H1 (cell line): ENCODE data around the gene ELL2. TPM values are rescaled to one million over a fixed set of nuclear protein-coding genes. Genes with fewer than 3 reads are reported as not detected.

Source experiments
- CTCF ChIA-PET: fragments of 300-600 bp; sonication (Branson Sonifier 250); formaldehyde crosslinking; loops from one replicate; lab custom pipeline; 2021; ENCODE audit not compliant: partially characterized antibody; lab: Charles Lee
- POLR2A ChIA-PET: fragments of 300-600 bp; sonication (Branson Sonifier 250); formaldehyde crosslinking; loops from one replicate; lab custom pipeline; 2021; ENCODE audit warnings: inconsistent platforms; ENCODE audit not compliant: partially characterized antibody; lab: Charles Lee
- DNase-seq, 2 experiments: peaks; one replicate each; pipeline versions ENCODE4 v3.0.0 to v3.0.0-alpha.2; 2010 to 2022; ENCODE audit warnings: low spot score in 2 of 2, low read depth in 1 of 2, mixed read lengths in 1 of 2
- FAIRE-seq: peaks from 2 replicates; lab custom pipeline; 2011; peaks lifted over from hg19 to GRCh38; lab: Jason Lieb, UNC
- H2AFZ ChIP-seq: 2 replicates; pipeline ENCODE4 v1.8.1; 2012; ENCODE audit warnings: low read length, inconsistent platforms
- H2AK5ac ChIP-seq: 2 replicates; pipeline ENCODE4 v1.6.1; 2013; ENCODE audit warnings: low read depth, low read length
- H2BK120ac ChIP-seq: replicated peaks from 2 replicates; pipeline ENCODE3; 2013; ENCODE audit warnings: low read depth, low read length, inconsistent platforms
- H2BK12ac ChIP-seq: 2 replicates; pipeline ENCODE4 v1.6.1; 2013; ENCODE audit warnings: low read depth, low read length
- H2BK15ac ChIP-seq: 2 replicates; pipeline ENCODE4 v1.6.1; 2013; ENCODE audit warnings: low read length
- H2BK20ac ChIP-seq: 2 replicates; pipeline ENCODE4 v1.6.1; 2013; ENCODE audit warnings: low read length
- H2BK5ac ChIP-seq: 2 replicates; pipeline ENCODE4 v1.6.1; 2013; ENCODE audit warnings: low read depth, low read length
- H3K14ac ChIP-seq: 2 replicates; pipeline ENCODE4 v1.6.1; 2013; ENCODE audit warnings: inconsistent platforms; ENCODE audit not compliant: insufficient read length
- H3K18ac ChIP-seq: 2 replicates; pipeline ENCODE4 v1.6.1; 2013; ENCODE audit warnings: low read length; ENCODE audit errors: extremely low read depth
- H3K23ac ChIP-seq: 2 replicates; pipeline ENCODE4 v1.6.1; 2013; ENCODE audit warnings: inconsistent platforms; ENCODE audit not compliant: insufficient read length
- H3K23me2 ChIP-seq: 2 replicates; pipeline ENCODE4 v1.6.1; 2013; ENCODE audit warnings: low read depth, low read length
- H3K27ac ChIP-seq: 2 replicates; pipeline ENCODE4 v1.6.1; 2011; ENCODE audit warnings: low read depth, low read length, inconsistent platforms
- H3K27me3 ChIP-seq, 4 experiments: replicated peaks in 1 of 4; 1 replicate in 1 of 4; 2 replicates in 3 of 4; pipeline versions ENCODE4 v1.6.1 to v1.8.1; 2011 to 2013; ENCODE audit warnings: low read length in 3 of 4, mild to moderate bottlenecking in 3 of 4, inconsistent platforms in 2 of 4, mixed read lengths in 2 of 4, moderate library complexity in 1 of 4; ENCODE audit not compliant: control insufficient read depth in 3 of 4, insufficient read depth in 3 of 4; ENCODE audit errors: extremely low read depth in 1 of 4
- H3K36me3 ChIP-seq, 4 experiments: 2 replicates each; pipeline versions ENCODE4 v1.6.1 to v1.8.1; 2011 to 2013; ENCODE audit warnings: mild to moderate bottlenecking in 4 of 4, low read length in 3 of 4, moderate library complexity in 2 of 4, control low read depth in 1 of 4, inconsistent platforms in 1 of 4; ENCODE audit not compliant: insufficient read depth in 4 of 4, control insufficient read depth in 2 of 4
- H3K4ac ChIP-seq: replicated peaks from 2 replicates; pipeline ENCODE3; 2013; ENCODE audit warnings: low read length, low read depth, mixed read lengths, inconsistent platforms; ENCODE audit not compliant: insufficient read length
- H3K4me1 ChIP-seq, 4 experiments: replicated peaks in 1 of 4; 1 replicate in 1 of 4; 2 replicates in 3 of 4; pipeline versions ENCODE4 v1.6.1 to v1.8.1; 2011 to 2013; ENCODE audit warnings: low read length in 3 of 4, inconsistent platforms in 2 of 4, mixed read lengths in 1 of 4; ENCODE audit not compliant: insufficient read depth in 4 of 4, control insufficient read depth in 3 of 4
- H3K4me2 ChIP-seq, 2 experiments: 2 replicates each; pipeline versions ENCODE4 v1.6.1 to v1.8.1; 2011 to 2013; ENCODE audit warnings: low read depth in 2 of 2, low read length in 2 of 2, control low read depth in 1 of 2, inconsistent platforms in 1 of 2, mild to moderate bottlenecking in 1 of 2; ENCODE audit not compliant: insufficient read depth in 1 of 2
- H3K4me3 ChIP-seq, 4 experiments: fragments of 200-600, 300-600 bp in 1 of 4; sonication (generic), shearing (Covaris generic), sonication (Bioruptor Twin) in 1 of 4; 2 replicates each; pipeline versions ENCODE4 v1.5.1 to v1.8.1; 2011 to 2016; ENCODE audit warnings: low read length in 4 of 4, low read depth in 3 of 4, control low read depth in 2 of 4, inconsistent platforms in 2 of 4, mild to moderate bottlenecking in 2 of 4, mixed read lengths in 1 of 4, moderate library complexity in 1 of 4; ENCODE audit not compliant: insufficient read depth in 2 of 4; ENCODE audit errors: extremely low read depth in 1 of 4
- H3K56ac ChIP-seq: replicated peaks from 2 replicates; pipeline ENCODE3; 2013; ENCODE audit warnings: low read depth, mild to moderate bottlenecking, mixed read lengths, low read length, inconsistent platforms; ENCODE audit not compliant: insufficient read length
- H3K79me1 ChIP-seq: 2 replicates; pipeline ENCODE4 v1.6.1; 2013; ENCODE audit warnings: low read depth, low read length, control low read depth
- H3K79me2 ChIP-seq, 2 experiments: 2 replicates each; pipeline versions ENCODE4 v1.6.1 to v1.8.1; 2012 to 2013; ENCODE audit warnings: low read length in 2 of 2, mild to moderate bottlenecking in 2 of 2, inconsistent platforms in 1 of 2; ENCODE audit not compliant: insufficient read depth in 2 of 2, control insufficient read depth in 1 of 2
- H3K9ac ChIP-seq, 4 experiments: replicated peaks in 1 of 4; 1 replicate in 1 of 4; 2 replicates in 3 of 4; pipeline versions ENCODE4 v1.6.1 to v1.8.1; 2011 to 2013; ENCODE audit warnings: low read depth in 3 of 4, low read length in 3 of 4, control low read depth in 2 of 4, mild to moderate bottlenecking in 2 of 4, moderate library complexity in 2 of 4, inconsistent platforms in 1 of 4; ENCODE audit errors: extremely low read depth in 1 of 4
- H3K9me3 ChIP-seq, 2 experiments: 2 replicates each; pipeline versions ENCODE4 v1.6.1 to v1.8.1; 2012 to 2013; ENCODE audit warnings: mild to moderate bottlenecking in 2 of 2, moderate library complexity in 2 of 2, control low read depth in 1 of 2, inconsistent platforms in 1 of 2, low read depth in 1 of 2, low read length in 1 of 2, mixed read lengths in 1 of 2; ENCODE audit not compliant: insufficient read depth in 2 of 2
- H4K20me1 ChIP-seq, 2 experiments: replicated peaks in 1 of 2; 2 replicates each; pipeline versions ENCODE3 to v1.8.1; 2011 to 2013; ENCODE audit warnings: inconsistent platforms in 2 of 2, low read length in 2 of 2, mild to moderate bottlenecking in 1 of 2; ENCODE audit not compliant: insufficient read depth in 2 of 2, control insufficient read depth in 1 of 2
- H4K5ac ChIP-seq: 2 replicates; pipeline ENCODE4 v1.6.1; 2013; ENCODE audit warnings: low read length, low read depth, mixed read lengths, inconsistent platforms; ENCODE audit not compliant: insufficient read length
- H4K8ac ChIP-seq: 2 replicates; pipeline ENCODE4 v1.8.0; 2013; ENCODE audit warnings: mild to moderate bottlenecking, moderate library complexity, low read length, inconsistent platforms; ENCODE audit not compliant: insufficient read depth; ENCODE audit errors: extremely low read depth
- H4K91ac ChIP-seq: replicated peaks from 2 replicates; pipeline ENCODE3; 2013; ENCODE audit warnings: low read length, mixed read lengths, inconsistent platforms; ENCODE audit not compliant: insufficient read length
- CBX8 ChIP-seq: fragments of 300-800, 300-1000 bp; sonication (generic); IDR thresholded peaks from 2 replicates; pipeline ENCODE4 v1.7.1; 2016; ENCODE audit warnings: low read depth, low read length, borderline replicate concordance
- CEBPB ChIP-seq: IDR thresholded peaks from 2 replicates; pipeline ENCODE4 v1.6.1; 2012; ENCODE audit warnings: low read depth, low read length
- NANOG ChIP-seq: IDR thresholded peaks from 2 replicates; pipeline ENCODE4 v1.6.1; 2011; ENCODE audit warnings: low read length, low read depth, mild to moderate bottlenecking, inconsistent platforms; ENCODE audit not compliant: insufficient read depth, poor library complexity, severe bottlenecking
- RAD21 ChIP-seq, 2 experiments: IDR thresholded peaks in 1 of 2; conservative IDR thresholded peaks in 1 of 2; 2 replicates each; pipeline ENCODE4 v1.6.1; 2011; ENCODE audit warnings: low read depth in 2 of 2, low read length in 2 of 2, improper control_type of control experiment in 1 of 2, inconsistent platforms in 1 of 2, mild to moderate bottlenecking in 1 of 2, moderate library complexity in 1 of 2
- RFX5 ChIP-seq: IDR thresholded peaks from 2 replicates; pipeline ENCODE4 v1.6.1; 2011; ENCODE audit warnings: low read depth, low read length, improper control_type of control experiment, borderline replicate concordance
- RNF2 ChIP-seq: fragments of 200-900, 300-1000 bp; sonication (generic); IDR thresholded peaks from 2 replicates; pipeline ENCODE4 v1.7.1; 2016; ENCODE audit warnings: borderline replicate concordance, low read depth, mild to moderate bottlenecking, antibody characterized with exemption, low read length; ENCODE audit not compliant: poor library complexity, severe bottlenecking; ENCODE audit errors: missing control alignments
- SIRT6 ChIP-seq: IDR thresholded peaks from one replicate; pipeline ENCODE4 v1.7.1; 2012; ENCODE audit warnings: low read length, inconsistent platforms
- SRF ChIP-seq: IDR thresholded peaks from 2 replicates; pipeline ENCODE4 v1.6.1; 2011; ENCODE audit warnings: mild to moderate bottlenecking, low read depth, low read length, moderate library complexity
- WGBS, 2 experiments: shearing (Covaris generic) in 1 of 2; methylation state at CpG; one replicate each; pipeline versions ENCODE4 v1.1.6 to v1.1.7; 2013 to 2015; ENCODE audit warnings: low lambda C conversion rate in 2 of 2, mixed read lengths in 2 of 2, inconsistent platforms in 1 of 2, low coverage in 1 of 2, missing lambda C conversion rate in 1 of 2; ENCODE audit not compliant: insufficient replicate concordance in 2 of 2, insufficient coverage in 1 of 2, insufficient read length in 1 of 2; ENCODE audit errors: extremely low coverage in 1 of 2, missing lambda C conversion rate in 1 of 2; 5-methylcytosine and 5-hydroxymethylcytosine counted together
- polyA plus RNA-seq, 7 experiments: library from polyadenylated mRNA; depleted of rRNA in 3 of 7; stranded (reverse) in 5 of 7; unstranded in 2 of 7; fragments of >200 nt in 5 of 7; fragments of 200-250 nt in 2 of 7; gene quantifications; 1 replicate in 5 of 7; 2 replicates in 1 of 7; 4 replicates in 1 of 7; pipeline versions ENCODE4 v1.2.1 to v1.2.3, GENCODE V29; 2011 to 2013; ENCODE audit warnings: missing spikeins in 2 of 7, mixed read lengths in 2 of 7
- total RNA-seq: library from RNA; stranded (reverse); fragmentation: NEBNext Ultra II Directional; extraction: Animal tissue kit (Norgen Biotek cat#: 25700); gene quantifications from 2 replicates; pipeline ENCODE4 v1.2.1, GENCODE V29; 2021

ELL2 gene
- total and polyA plus RNA-seq, 2 of the 8 experiments (the other 6 are each of a cell fraction or from before 2014, with no cell fraction given): 6.3 to 29.4 TPM

GRCh38 chr5:95986001-95986400 lies 24.4 kb upstream of the ELL2 start:
- FAIRE-seq (no peak), DNase-seq (no peak)
- 91% methylated on average over 2 of the region's 2 CpGs; no CpG with 5 or more reads in 1 of the 2 experiments for WGBS, 2 experiments
- Histone ChIP-seq H3K79me1 (no peaks in the 10 kb centered on the region), H3K36me3 (no peaks in the 10 kb centered on the region), H3K9ac (no peak overlapping the region), H3K4ac (no peak overlapping the region), H2BK20ac (no peak overlapping the region), H2BK5ac (no peak overlapping the region), H3K18ac (no peak overlapping the region), H3K14ac (no peak overlapping the region), H4K20me1 (no peaks in the 10 kb centered on the region), H4K8ac (no peak overlapping the region), H3K23me2 (no peaks in the 10 kb centered on the region), H3K9me3 (no peaks in the 10 kb centered on the region), H2BK120ac (no peak overlapping the region), H3K79me2 (no peaks in the 10 kb centered on the region), H2BK15ac (no peak overlapping the region), H3K27me3 (no peaks in the 10 kb centered on the region), H3K4me3 (no peak overlapping the region), H3K4me2 (no peak overlapping the region), H4K91ac (no peak overlapping the region), H3K23ac (no peak overlapping the region), H3K27ac (no peak overlapping the region), H2AK5ac (no peak overlapping the region), H3K56ac (no peak overlapping the region), H4K5ac (no peak overlapping the region), H3K4me1 (no peaks in the 10 kb centered on the region), H2AFZ (no peak overlapping the region), H2BK12ac (no peak overlapping the region)
- ChIA-PET CTCF (interaction anchor here (0.9 to 1.7 kb wide), 3 partner anchors 95 to 350 kb away, joined by 3 to 4 read pairs (median 3); no protein-coding TSS in a partner anchor), POLR2A (no interaction called here)
- no peak for TF ChIP-seq RAD21 (IDR thresholded peaks at IDR 0.05 in 1 of 2, conservative IDR thresholded peaks at IDR 0.05 in 1 of 2; ENCODE audit: low read depth in 2 of 2, low read length in 2 of 2)
- no peak for TF ChIP-seq CEBPB
- TF ChIP-seq RNF2: no peak
- TF ChIP-seq NANOG: no peak
- TF ChIP-seq SIRT6: no peak
- no peak for TF ChIP-seq SRF
- no peak for TF ChIP-seq CBX8
- no peak for TF ChIP-seq RFX5
